Thymus (tissue), 11 donors: ENCODE results near the gene COP1. TPM values are rescaled to one million over a fixed set of nuclear protein-coding genes. Genes with fewer than 3 reads are reported as not detected.
"Not testable (repeated sequence)": the region's sequence is repeated elsewhere in the genome, so short reads cannot be mapped to it uniquely, and the experiment has no call there.

ENCODE experiments used
- DNase-seq, 9 donors: peaks; one replicate each; pipeline ENCODE4 v3.0.0-alpha.2; 2013; ENCODE audit warnings: low spot score in 9 of 9, low read depth in 6 of 9, missing footprints in 1 of 9
- H3K27ac ChIP-seq, 2 donors: one replicate each; pipeline ENCODE4 v1.5.1; 2013; ENCODE audit warnings: control low read depth in 1 of 2, low read depth in 1 of 2, low read length in 1 of 2, mild to moderate bottlenecking in 1 of 2, moderate library complexity in 1 of 2
- H3K27me3 ChIP-seq, 2 donors: one replicate each; pipeline ENCODE4 v1.5.1; 2013; ENCODE audit warnings: low read length in 1 of 2; ENCODE audit not compliant: control insufficient read depth in 2 of 2, insufficient read depth in 1 of 2
- H3K36me3 ChIP-seq, 2 donors: one replicate each; pipeline ENCODE4 v1.5.1; 2013; ENCODE audit warnings: low read length in 1 of 2, mild to moderate bottlenecking in 1 of 2, moderate library complexity in 1 of 2; ENCODE audit not compliant: control insufficient read depth in 2 of 2, insufficient read depth in 2 of 2
- H3K4me1 ChIP-seq, 2 donors: one replicate each; pipeline ENCODE4 v1.5.1; 2013; ENCODE audit warnings: low read length in 2 of 2; ENCODE audit not compliant: control insufficient read depth in 2 of 2, insufficient read depth in 2 of 2
- H3K4me3 ChIP-seq, 2 donors: one replicate each; pipeline ENCODE4 v1.5.1; 2013; ENCODE audit warnings: low read length in 2 of 2, control low read depth in 1 of 2, mild to moderate bottlenecking in 1 of 2
- H3K9me3 ChIP-seq, 2 donors: one replicate each; pipeline ENCODE4 v1.5.1; 2013; ENCODE audit warnings: low read length in 1 of 2, mild to moderate bottlenecking in 1 of 2; ENCODE audit not compliant: control insufficient read depth in 2 of 2, insufficient read depth in 1 of 2
- WGBS: extraction: QIAGEN DNeasy Blood & Tissue Kit; methylation state at CpG from one replicate; pipeline ENCODE4 v1.1.7; 2013; 5-methylcytosine and 5-hydroxymethylcytosine counted together
- polyA plus RNA-seq: library from polyadenylated mRNA; stranded (reverse); fragments of 200-250 nt; gene quantifications from one replicate; pipeline ENCODE4 v1.2.3, GENCODE V29; 2013
- total RNA-seq: library from RNA; stranded (reverse); fragments of 120-200 nt; gene quantifications from one replicate; pipeline ENCODE4 v1.2.4, GENCODE V29; 2013
- donor health status: healthy.

COP1 gene
- total and polyA plus RNA-seq, 2 donors: 45.0 to 69.5 TPM

- no peaks in the 10 kb centered on the region for H3K9me3 ChIP-seq
- H3K27me3 ChIP-seq: no peaks in the 10 kb centered on the region
- no peaks in the 10 kb centered on the region for H3K4me1 ChIP-seq
- peaks cover 0 to 15% of the 10 kb centered on the region in 2 donors for H3K36me3 ChIP-seq
- no peak overlapping the region for H3K4me3 ChIP-seq
- no peak for DNase-seq
- H3K27ac ChIP-seq: no peak overlapping the region
Measured at GRCh38 chr1:176029155-176029554, 177.9 kb downstream of the COP1 start.

GRCh38 chr1:176027934-176028333, 179.2 kb downstream of the COP1 start:
- not testable (repeated sequence) for H3K9me3 ChIP-seq
- peaks cover 0 to 15% of the 10 kb centered on the region in 2 donors for H3K36me3 ChIP-seq
- 95% methylated on average over 4 of the region's 4 CpGs for WGBS

GRCh38 chr1:176022574-176022973, 184.5 kb downstream of the COP1 start:
- H3K4me1 ChIP-seq: no peaks in the 10 kb centered on the region
- no peak for DNase-seq
- no peaks in the 10 kb centered on the region for H3K9me3 ChIP-seq
- no peaks in the 10 kb centered on the region for H3K27me3 ChIP-seq
- H3K36me3 ChIP-seq: peaks cover 4 to 14% of the 10 kb centered on the region in 2 donors
- 96% methylated on average over 3 of the region's 3 CpGs for WGBS
- no peak overlapping the region for H3K4me3 ChIP-seq
- no peak overlapping the region for H3K27ac ChIP-seq

More at GRCh38 chr1:176027934-176028333, 179.2 kb downstream of the COP1 start:
- H3K27me3 ChIP-seq, H3K4me3 ChIP-seq, DNase-seq, H3K4me1 ChIP-seq, H3K27ac ChIP-seq: not testable (repeated sequence)

- H3K27ac ChIP-seq: no peak overlapping the region
- WGBS: 98% methylated on average over 4 of the region's 4 CpGs
- H3K27me3 ChIP-seq: no peaks in the 10 kb centered on the region
- no peak for DNase-seq
- H3K9me3 ChIP-seq: no peaks in the 10 kb centered on the region
- no peaks in the 10 kb centered on the region for H3K4me1 ChIP-seq
- H3K4me3 ChIP-seq: no peak overlapping the region
- peaks cover 6 to 13% of the 10 kb centered on the region in 2 donors for H3K36me3 ChIP-seq
Measured at GRCh38 chr1:176017722-176018121, 189.4 kb downstream of the COP1 start.

GRCh38 chr1:176009951-176010350, 197.1 kb downstream of the COP1 start:
- Histone ChIP-seq H3K27me3 (no peaks in the 10 kb centered on the region), H3K4me3 (no peak overlapping the region), H3K4me1 (no peaks in the 10 kb centered on the region), H3K27ac (no peak overlapping the region), H3K9me3 (peaks cover 0 to 2% of the 10 kb centered on the region in 2 donors), H3K36me3 (peaks cover 5 to 13% of the 10 kb centered on the region in 2 donors)
- no peak for DNase-seq
- 100% methylated on average over 2 of the region's 2 CpGs for WGBS

- peaks cover 4 to 11% of the 10 kb centered on the region in 2 donors for H3K36me3 ChIP-seq
- not testable (repeated sequence) for DNase-seq, H3K9me3 ChIP-seq, H3K4me1 ChIP-seq, H3K27ac ChIP-seq, H3K27me3 ChIP-seq, H3K4me3 ChIP-seq
- 97% methylated on average over 28 of the region's 28 CpGs for WGBS
Measured at GRCh38 chr1:176007756-176008389, 199.2 kb downstream of the COP1 start.

GRCh38 chr1:175994660-175995059, 212.4 kb downstream of the COP1 start:
- WGBS: 90% methylated on average over 1 of the region's 1 CpG
- not testable (repeated sequence) for H3K36me3 ChIP-seq, H3K4me3 ChIP-seq, H3K27me3 ChIP-seq, H3K27ac ChIP-seq, DNase-seq, H3K9me3 ChIP-seq, H3K4me1 ChIP-seq

GRCh38 chr1:175992825-175993224, 214.3 kb downstream of the COP1 start:
- not testable (repeated sequence) for H3K9me3 ChIP-seq, H3K4me1 ChIP-seq, H3K27ac ChIP-seq, H3K4me3 ChIP-seq, DNase-seq, H3K27me3 ChIP-seq, H3K36me3 ChIP-seq
- 97% methylated on average over 8 of the region's 8 CpGs for WGBS

GRCh38 chr1:175992202-175992601, 214.9 kb downstream of the COP1 start:
- not testable (repeated sequence) for H3K9me3 ChIP-seq, H3K4me1 ChIP-seq, H3K36me3 ChIP-seq, H3K27ac ChIP-seq, H3K4me3 ChIP-seq, H3K27me3 ChIP-seq, DNase-seq
- 97% methylated on average over 14 of the region's 14 CpGs for WGBS
